ENCODE measurements around the gene SET. TPM values are rescaled to one million over a fixed set of nuclear protein-coding genes. Genes with fewer than 3 reads are reported as not detected.

The SET gene
- total RNA-seq, 2 experiments from 2014 or later, result 578 to 592 TPM

- H3K36me3 Mint-ChIP-seq, result peaks cover 11% of the 10 kb centered on the region
- no peaks in the 10 kb centered on the region for H3K4me1 Mint-ChIP-seq (ENCODE audit: low read depth)
- ChIA-PET CTCF (no interaction called here), POLR2A (no interaction called here)
- intact Hi-C loops (cut with micrococcal nuclease), result no loop called here
- no peak overlapping the region for H3K27ac Mint-ChIP-seq
- no peaks in the 10 kb centered on the region for H3K27me3 Mint-ChIP-seq
- H3K9me3 Mint-ChIP-seq, result no peaks in the 10 kb centered on the region
- no peak for DNase-seq
- no peak overlapping the region for H3K4me3 Mint-ChIP-seq
Observed at GRCh38 chr9:128742401-128742800, 53.4 kb downstream of the SET start.

- H3K27me3 Mint-ChIP-seq, result no peaks in the 10 kb centered on the region
- H3K27ac Mint-ChIP-seq, result no peak overlapping the region
- no peaks in the 10 kb centered on the region for H3K9me3 Mint-ChIP-seq
- POLR2A ChIA-PET, result no interaction called here
- H3K4me3 Mint-ChIP-seq, result no peak overlapping the region
- no peak for DNase-seq
- intact Hi-C loops (cut with micrococcal nuclease), result no loop called here
- CTCF ChIA-PET, result no interaction called here
- H3K4me1 Mint-ChIP-seq (ENCODE audit: low read depth), result no peaks in the 10 kb centered on the region
- peaks cover 9% of the 10 kb centered on the region for H3K36me3 Mint-ChIP-seq
Observed at GRCh38 chr9:128743421-128743820, 54.4 kb downstream of the SET start.

Other genes starting within 250 kb of the SET start
- gene ODF2, start 233.2 kb upstream of the SET start, total RNA-seq, result 10 to 100 TPM; 68.9 to 72.8 TPM
- gene GLE1, start 184.5 kb upstream of the SET start, total RNA-seq, result 10 to 100 TPM; 55.6 to 57.0 TPM
- 100 to 1,000 TPM; 228 TPM for gene SPTAN1, start 136.6 kb upstream of the SET start, total RNA-seq
- gene DYNC2I2, start 32.4 kb upstream of the SET start, total RNA-seq, result 10 to 100 TPM; 44.9 to 45.2 TPM
- 10 to 100 TPM; 10.4 to 11.4 TPM for gene PKN3, start 13.3 kb downstream of the SET start, total RNA-seq
- 10 to 100 TPM; 65.8 to 68.7 TPM for gene ZDHHC12, start 34.9 kb downstream of the SET start, total RNA-seq
- gene ZER1, start 82.7 kb downstream of the SET start, total RNA-seq, result 10 to 100 TPM; 16.2 to 18.0 TPM
- 10 to 100 TPM; 14.6 to 14.9 TPM for gene TBC1D13, start 98.0 kb downstream of the SET start, total RNA-seq
- gene ENDOG, start 129.3 kb downstream of the SET start, total RNA-seq, result 10 to 100 TPM; 13.8 to 14.2 TPM
- 10 to 100 TPM; 89.2 to 94.2 TPM for gene SPOUT1, start 140.6 kb downstream of the SET start, total RNA-seq
- 10 to 100 TPM; 15.9 to 18.1 TPM for gene KYAT1, start 192.7 kb downstream of the SET start, total RNA-seq
- 10 to 100 TPM; 18.0 to 18.7 TPM for gene LRRC8A, start 192.9 kb downstream of the SET start, total RNA-seq
- under 1 TPM; 0.34 to 0.88 TPM for gene PHYHD1, start 231.8 kb downstream of the SET start, total RNA-seq

All from activated CD4-positive, alpha-beta memory T cell treated with anti-CD3 and anti-CD28 coated beads for 36 hours (primary cell).